WTC11 (cell line): ENCODE measurements around the gene ZNF280D. TPM values are rescaled to one million over a fixed set of nuclear protein-coding genes. Genes with fewer than 3 reads are reported as not detected.

Experiments
- ATAC-seq: fragments of 200-7000 bp; cut with Tn5 transposase; 2 replicates; pipeline ENCODE4 v1.10.0; 2021; ENCODE audit warnings: mild to moderate bottlenecking, moderate library complexity
- CTCF ChIA-PET: fragments of 300-600 bp; sonication (Branson Sonifier 250); formaldehyde crosslinking; loops from one replicate; lab custom pipeline; 2021; ENCODE audit warnings: antibody characterized with exemption; lab: Charles Lee
- POLR2A ChIA-PET: fragments of 350-600 bp; sonication (Branson Sonifier 250); formaldehyde crosslinking; loops from one replicate; lab custom pipeline; 2021; ENCODE audit warnings: antibody characterized with exemption; lab: Charles Lee
- DNase-seq: peaks from one replicate; pipeline ENCODE4 v3.0.0; 2021; ENCODE audit warnings: low spot score
- H3K27ac Mint-ChIP-seq: 2 replicates; pipeline ENCODE4 v1.8.0; 2021; ENCODE audit warnings: mixed read lengths
- H3K27me3 Mint-ChIP-seq: 2 replicates; pipeline ENCODE4 v1.8.0; 2021; ENCODE audit warnings: low read depth, mild to moderate bottlenecking, moderate library complexity, mixed read lengths
- H3K36me3 Mint-ChIP-seq: 2 replicates; pipeline ENCODE4 v1.8.0; 2021; ENCODE audit warnings: mixed read lengths
- H3K4me1 Mint-ChIP-seq: 2 replicates; pipeline ENCODE4 v1.8.0; 2022; ENCODE audit warnings: mixed read lengths
- H3K4me3 Mint-ChIP-seq: 2 replicates; pipeline ENCODE4 v1.8.0; 2021; ENCODE audit warnings: mild to moderate bottlenecking, moderate library complexity, mixed read lengths
- H3K9me3 Mint-ChIP-seq: 2 replicates; pipeline ENCODE4 v1.8.0; 2021; ENCODE audit warnings: mixed read lengths
- ATF1 ChIP-seq: sonication (generic); formaldehyde crosslinking; IDR thresholded peaks from 2 replicates; pipeline ENCODE4 v1.8.1; 2023; ENCODE audit warnings: mild to moderate bottlenecking, moderate library complexity, missing genetic modification reagents
- ETV6 ChIP-seq: sonication (generic); formaldehyde crosslinking; IDR thresholded peaks from 2 replicates; pipeline ENCODE4 v1.8.1; 2022; ENCODE audit warnings: mild to moderate bottlenecking, missing genetic modification reagents
- FOXP1 ChIP-seq: sonication (generic); formaldehyde crosslinking; IDR thresholded peaks from 2 replicates; pipeline ENCODE4 v1.8.0; 2022; ENCODE audit warnings: missing genetic modification reagents, mild to moderate bottlenecking, moderate library complexity, borderline replicate concordance
- NFE2L1 ChIP-seq: sonication (generic); formaldehyde crosslinking; IDR thresholded peaks from 2 replicates; pipeline ENCODE4 v1.8.1; 2023; ENCODE audit warnings: missing genetic modification reagents
- NFYB ChIP-seq: sonication (generic); formaldehyde crosslinking; conservative IDR thresholded peaks from 2 replicates; pipeline ENCODE4 v1.8.0; 2022; ENCODE audit warnings: low read depth, missing genetic modification reagents
- NR3C1 ChIP-seq: sonication (generic); formaldehyde crosslinking; conservative IDR thresholded peaks from 2 replicates; pipeline ENCODE4 v1.8.1; 2023; ENCODE audit warnings: low read depth, mild to moderate bottlenecking, missing genetic modification reagents
- OVOL2 ChIP-seq: fragments of 250-450 bp; sonication (Bioruptor Pico); IDR thresholded peaks from 2 replicates; pipeline ENCODE4 v1.9.0; 2021; ENCODE audit warnings: mild to moderate bottlenecking, borderline replicate concordance
- ZBTB21 ChIP-seq: sonication (generic); formaldehyde crosslinking; IDR thresholded peaks from 2 replicates; pipeline ENCODE4 v1.8.1; 2023; ENCODE audit warnings: mild to moderate bottlenecking, missing genetic modification reagents, borderline replicate concordance
- ZNF138 ChIP-seq: sonication (generic); formaldehyde crosslinking; conservative IDR thresholded peaks from 2 replicates; pipeline ENCODE4 v1.8.1; 2022; ENCODE audit warnings: mild to moderate bottlenecking, moderate library complexity, missing genetic modification reagents
- total RNA-seq: library from RNA; stranded (reverse); gene quantifications from 3 replicates; pipeline ENCODE4 v1.2.3, GENCODE V29; 2021
- TF ChIP-seq, protein P1 (sequence below): sonication (generic); formaldehyde crosslinking; IDR thresholded peaks from 2 replicates; pipeline ENCODE4 v1.8.1; 2023; ENCODE audit warnings: mild to moderate bottlenecking, missing genetic modification reagents, moderate library complexity
- TF ChIP-seq, protein P2 (sequence below): sonication (generic); formaldehyde crosslinking; IDR thresholded peaks from 2 replicates; pipeline ENCODE4 v1.8.0; 2023; ENCODE audit warnings: mild to moderate bottlenecking, missing genetic modification reagents
- TF ChIP-seq, protein P3 (sequence below): fragments of 250-450 bp; sonication (Bioruptor Pico); conservative IDR thresholded peaks from 2 replicates; pipeline ENCODE4 v1.9.0; 2021; ENCODE audit warnings: mild to moderate bottlenecking
- TF ChIP-seq, protein P4 (sequence below): sonication (generic); formaldehyde crosslinking; IDR thresholded peaks from 2 replicates; pipeline ENCODE4 v1.8.1; 2022; ENCODE audit warnings: low read depth, mild to moderate bottlenecking, moderate library complexity, missing genetic modification reagents, borderline replicate concordance
- TF ChIP-seq, protein P5 (sequence below): sonication (generic); formaldehyde crosslinking; IDR thresholded peaks from 2 replicates; pipeline ENCODE4 v1.8.1; 2022; ENCODE audit warnings: missing genetic modification reagents, borderline replicate concordance

Gene ZNF280D
- total RNA-seq, 1 experiment from 2014 or later = 25.7 TPM

DNA sequence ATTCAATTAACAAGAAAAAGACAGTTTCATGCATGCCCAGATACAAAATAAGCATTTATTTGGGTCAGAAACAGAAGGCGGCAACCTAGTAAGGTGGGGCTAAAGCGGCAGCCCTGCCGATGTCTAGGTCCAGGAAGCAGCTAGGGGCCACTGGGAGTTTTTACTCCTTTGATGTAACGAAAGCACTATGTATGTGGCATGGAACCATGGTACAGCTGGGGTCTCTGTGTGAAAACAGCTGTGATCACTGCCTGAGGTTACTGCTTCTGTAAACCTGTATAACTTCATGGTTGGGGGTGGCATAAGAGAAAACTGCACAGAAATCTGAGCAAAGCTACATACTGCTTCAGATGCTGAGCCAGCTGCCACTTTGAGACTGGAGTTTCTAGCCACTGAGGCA lies 119.5 kb downstream of the ZNF280D start:
- TF ChIP-seq NFYB (CRISPR knock-in tag) = no peak
- no peak for TF ChIP-seq ETV6
- TF ChIP-seq FOXP1 (CRISPR knock-in tag) = no peak
- no peak for TF ChIP-seq NFE2L1 (CRISPR knock-in tag)
- TF ChIP-seq, protein P1, sequence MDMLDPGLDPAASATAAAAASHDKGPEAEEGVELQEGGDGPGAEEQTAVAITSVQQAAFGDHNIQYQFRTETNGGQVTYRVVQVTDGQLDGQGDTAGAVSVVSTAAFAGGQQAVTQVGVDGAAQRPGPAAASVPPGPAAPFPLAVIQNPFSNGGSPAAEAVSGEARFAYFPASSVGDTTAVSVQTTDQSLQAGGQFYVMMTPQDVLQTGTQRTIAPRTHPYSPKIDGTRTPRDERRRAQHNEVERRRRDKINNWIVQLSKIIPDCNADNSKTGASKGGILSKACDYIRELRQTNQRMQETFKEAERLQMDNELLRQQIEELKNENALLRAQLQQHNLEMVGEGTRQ (CRISPR knock-in tag) = no peak
- Mint-ChIP-seq H3K4me1 (no peaks in the 10 kb centered on the region), H3K4me3 (no peak overlapping the region), H3K27me3 (no peaks in the 10 kb centered on the region), H3K27ac (no peak overlapping the region), H3K36me3 (no peaks in the 10 kb centered on the region), H3K9me3 (no peaks in the 10 kb centered on the region)
- ChIA-PET POLR2A (interaction anchor here (0.5 to 0.6 kb wide), 2 partner anchors 64 to 286 kb away, joined by 3 to 4 read pairs; no protein-coding TSS in a partner anchor), CTCF (no interaction called here)
- DNase-seq (no peak), ATAC-seq (no peak)

DNA sequence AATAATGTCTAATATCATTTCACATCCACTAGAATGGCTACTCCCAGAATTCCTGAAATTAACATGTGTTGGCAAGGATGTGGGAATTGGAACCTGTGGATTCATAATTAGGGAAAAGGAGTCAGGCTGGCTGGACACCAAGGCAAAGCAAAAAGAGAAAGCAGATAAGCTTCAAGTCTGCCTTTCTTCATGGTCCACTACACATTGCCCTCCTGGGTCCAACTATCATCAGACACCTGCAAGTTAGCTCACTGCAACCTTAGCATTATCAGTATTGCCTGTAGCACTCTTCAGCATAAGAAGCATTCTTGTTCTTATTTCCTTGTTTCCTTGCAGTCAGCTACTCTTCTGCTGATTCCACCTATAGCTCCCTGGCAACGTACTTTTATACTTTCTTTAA lies 124.3 kb downstream of the ZNF280D start:
- TF ChIP-seq OVOL2 (no peak), NFE2L1 (CRISPR knock-in tag) (no peak), NR3C1 (CRISPR knock-in tag) (no peak), ZNF138 (CRISPR knock-in tag) (no peak), ZBTB21 (CRISPR knock-in tag) (no peak), ATF1 (no peak)
- TF ChIP-seq, protein P2, sequence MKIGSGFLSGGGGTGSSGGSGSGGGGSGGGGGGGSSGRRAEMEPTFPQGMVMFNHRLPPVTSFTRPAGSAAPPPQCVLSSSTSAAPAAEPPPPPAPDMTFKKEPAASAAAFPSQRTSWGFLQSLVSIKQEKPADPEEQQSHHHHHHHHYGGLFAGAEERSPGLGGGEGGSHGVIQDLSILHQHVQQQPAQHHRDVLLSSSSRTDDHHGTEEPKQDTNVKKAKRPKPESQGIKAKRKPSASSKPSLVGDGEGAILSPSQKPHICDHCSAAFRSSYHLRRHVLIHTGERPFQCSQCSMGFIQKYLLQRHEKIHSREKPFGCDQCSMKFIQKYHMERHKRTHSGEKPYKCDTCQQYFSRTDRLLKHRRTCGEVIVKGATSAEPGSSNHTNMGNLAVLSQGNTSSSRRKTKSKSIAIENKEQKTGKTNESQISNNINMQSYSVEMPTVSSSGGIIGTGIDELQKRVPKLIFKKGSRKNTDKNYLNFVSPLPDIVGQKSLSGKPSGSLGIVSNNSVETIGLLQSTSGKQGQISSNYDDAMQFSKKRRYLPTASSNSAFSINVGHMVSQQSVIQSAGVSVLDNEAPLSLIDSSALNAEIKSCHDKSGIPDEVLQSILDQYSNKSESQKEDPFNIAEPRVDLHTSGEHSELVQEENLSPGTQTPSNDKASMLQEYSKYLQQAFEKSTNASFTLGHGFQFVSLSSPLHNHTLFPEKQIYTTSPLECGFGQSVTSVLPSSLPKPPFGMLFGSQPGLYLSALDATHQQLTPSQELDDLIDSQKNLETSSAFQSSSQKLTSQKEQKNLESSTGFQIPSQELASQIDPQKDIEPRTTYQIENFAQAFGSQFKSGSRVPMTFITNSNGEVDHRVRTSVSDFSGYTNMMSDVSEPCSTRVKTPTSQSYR (CRISPR knock-in tag) = no peak
- TF ChIP-seq, protein P3, sequence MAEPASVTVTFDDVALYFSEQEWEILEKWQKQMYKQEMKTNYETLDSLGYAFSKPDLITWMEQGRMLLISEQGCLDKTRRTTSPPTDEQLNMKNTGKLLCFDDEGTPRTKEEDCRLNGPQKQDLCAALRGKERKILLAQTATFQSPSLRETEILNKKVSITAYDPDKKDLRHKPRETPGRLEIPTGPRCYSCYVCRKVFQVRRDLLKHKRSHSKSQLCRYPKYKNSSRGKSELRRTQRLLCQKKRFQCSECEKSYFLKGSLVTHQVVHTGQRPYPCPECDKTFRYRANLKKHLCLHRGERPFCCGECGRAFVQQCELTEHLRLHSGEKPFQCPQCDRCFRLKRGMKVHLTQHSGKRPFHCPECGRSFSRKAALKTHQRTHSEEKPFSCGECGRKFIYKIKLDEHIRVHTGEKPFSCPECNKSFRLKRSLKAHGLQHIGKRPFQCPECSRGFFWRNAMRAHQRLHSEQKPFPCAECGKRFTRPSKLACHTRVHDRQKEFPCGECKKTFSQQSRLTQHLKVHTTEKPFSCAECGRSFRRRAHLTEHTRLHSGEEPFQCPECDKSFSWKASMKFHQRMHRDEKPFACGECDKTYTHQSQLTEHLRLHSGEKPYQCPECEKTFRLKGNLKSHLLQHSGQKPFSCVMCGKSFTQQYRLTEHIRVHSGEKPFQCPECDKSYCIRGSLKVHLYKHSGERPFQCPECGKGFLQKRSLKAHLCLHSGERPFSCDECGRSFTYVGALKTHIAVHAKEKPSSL (CRISPR knock-in tag) = no peak
- TF ChIP-seq, protein P4, sequence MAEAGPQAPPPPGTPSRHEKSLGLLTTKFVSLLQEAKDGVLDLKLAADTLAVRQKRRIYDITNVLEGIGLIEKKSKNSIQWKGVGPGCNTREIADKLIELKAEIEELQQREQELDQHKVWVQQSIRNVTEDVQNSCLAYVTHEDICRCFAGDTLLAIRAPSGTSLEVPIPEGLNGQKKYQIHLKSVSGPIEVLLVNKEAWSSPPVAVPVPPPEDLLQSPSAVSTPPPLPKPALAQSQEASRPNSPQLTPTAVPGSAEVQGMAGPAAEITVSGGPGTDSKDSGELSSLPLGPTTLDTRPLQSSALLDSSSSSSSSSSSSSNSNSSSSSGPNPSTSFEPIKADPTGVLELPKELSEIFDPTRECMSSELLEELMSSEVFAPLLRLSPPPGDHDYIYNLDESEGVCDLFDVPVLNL (CRISPR knock-in tag) = no peak
- TF ChIP-seq, protein P5, sequence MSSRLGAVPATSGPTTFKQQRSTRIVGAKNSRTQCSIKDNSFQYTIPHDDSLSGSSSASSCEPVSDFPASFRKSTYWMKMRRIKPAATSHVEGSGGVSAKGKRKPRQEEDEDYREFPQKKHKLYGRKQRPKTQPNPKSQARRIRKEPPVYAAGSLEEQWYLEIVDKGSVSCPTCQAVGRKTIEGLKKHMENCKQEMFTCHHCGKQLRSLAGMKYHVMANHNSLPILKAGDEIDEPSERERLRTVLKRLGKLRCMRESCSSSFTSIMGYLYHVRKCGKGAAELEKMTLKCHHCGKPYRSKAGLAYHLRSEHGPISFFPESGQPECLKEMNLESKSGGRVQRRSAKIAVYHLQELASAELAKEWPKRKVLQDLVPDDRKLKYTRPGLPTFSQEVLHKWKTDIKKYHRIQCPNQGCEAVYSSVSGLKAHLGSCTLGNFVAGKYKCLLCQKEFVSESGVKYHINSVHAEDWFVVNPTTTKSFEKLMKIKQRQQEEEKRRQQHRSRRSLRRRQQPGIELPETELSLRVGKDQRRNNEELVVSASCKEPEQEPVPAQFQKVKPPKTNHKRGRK (CRISPR knock-in tag) = no peak
- H3K36me3 Mint-ChIP-seq = no peaks in the 10 kb centered on the region
- ATAC-seq (no peak), DNase-seq (no peak)
- no peak overlapping the region for H3K27ac Mint-ChIP-seq
- H3K4me3 Mint-ChIP-seq = no peak overlapping the region
- CTCF ChIA-PET = no interaction called here
- POLR2A ChIA-PET = no interaction called here
- no peaks in the 10 kb centered on the region for H3K4me1 Mint-ChIP-seq
- H3K27me3 Mint-ChIP-seq = no peaks in the 10 kb centered on the region
- H3K9me3 Mint-ChIP-seq = peaks cover 11% of the 10 kb centered on the region
